G401.6 (cell line): ENCODE data around the gene CAB39.
A peak's percentile ranks its signal among the peaks of the same experiment; 100 is the strongest.

Experiments used
- FAIRE-seq: peaks from 2 replicates; lab custom pipeline; 2012; peaks lifted over from hg19 to GRCh38; lab: Jason Lieb, UNC

Gene CAB39

GRCh38 chr2:230821991-230822520, 109.4 kb downstream of the CAB39 start:
- FAIRE-seq = no peak

- FAIRE-seq = no peak
Measured at GRCh38 chr2:230823264-230823964, 110.8 kb downstream of the CAB39 start.

- FAIRE-seq = peak; percentile 74
Measured at GRCh38 chr2:230824406-230824978, 111.8 kb downstream of the CAB39 start.

- no peak for FAIRE-seq
Measured at GRCh38 chr2:230825354-230825753, 112.7 kb downstream of the CAB39 start.

- no peak for FAIRE-seq
Measured at GRCh38 chr2:230827774-230828271, 115.2 kb downstream of the CAB39 start.

- FAIRE-seq = no peak
Measured at GRCh38 chr2:230828272-230828961, 115.8 kb downstream of the CAB39 start.

- no peak for FAIRE-seq
Measured at GRCh38 chr2:230829293-230829692, 116.7 kb downstream of the CAB39 start.

GRCh38 chr2:230829959-230830358, 117.3 kb downstream of the CAB39 start:
- no peak for FAIRE-seq

GRCh38 chr2:230830428-230830827, 117.8 kb downstream of the CAB39 start:
- no peak for FAIRE-seq

GRCh38 chr2:230840301-230840700, 127.7 kb downstream of the CAB39 start:
- FAIRE-seq = no peak

GRCh38 chr2:230842473-230842872, 129.8 kb downstream of the CAB39 start:
- FAIRE-seq = no peak

- no peak for FAIRE-seq
Measured at GRCh38 chr2:230843132-230843531, 130.5 kb downstream of the CAB39 start.

- FAIRE-seq = no peak
Measured at GRCh38 chr2:230846360-230846759, 133.7 kb downstream of the CAB39 start.

- peak; percentile 69 for FAIRE-seq
Measured at GRCh38 chr2:230847883-230848388, 135.3 kb downstream of the CAB39 start.

- no peak for FAIRE-seq
Measured at GRCh38 chr2:230849633-230850357, 137.2 kb downstream of the CAB39 start.

- no peak for FAIRE-seq
Measured at GRCh38 chr2:230850358-230850658, 137.7 kb downstream of the CAB39 start.

GRCh38 chr2:230852113-230852512, 139.5 kb downstream of the CAB39 start:
- no peak for FAIRE-seq

- no peak for FAIRE-seq
Measured at GRCh38 chr2:230861552-230862255, 149.1 kb downstream of the CAB39 start.

- no peak for FAIRE-seq
Measured at GRCh38 chr2:230862292-230862691, 149.7 kb downstream of the CAB39 start.

- FAIRE-seq = no peak
Measured at GRCh38 chr2:230863031-230863430, 150.4 kb downstream of the CAB39 start.

- FAIRE-seq = no peak
Measured at GRCh38 chr2:230863442-230864121, 150.9 kb downstream of the CAB39 start.
